Liver (tissue), 3 donors: ENCODE measurements around the gene PLA2G10.

Experiments
- FOXA1 ChIP-seq: IDR thresholded peaks from 2 replicates; pipeline ENCODE4 v1.6.1; 2016; ENCODE audit warnings: antibody characterized with exemption
- HNF4G ChIP-seq: IDR thresholded peaks from 2 replicates; pipeline ENCODE4 v1.6.1; 2016; ENCODE audit warnings: antibody characterized with exemption
- TAF1 ChIP-seq: conservative IDR thresholded peaks from 2 replicates; pipeline ENCODE4 v1.6.1; 2016; ENCODE audit warnings: antibody characterized with exemption, mild to moderate bottlenecking
- TF ChIP-seq, protein P1 (sequence below): fragments of 150-350 bp; IDR thresholded peaks from 2 replicates; pipeline ENCODE4 v1.5.1; 2017; ENCODE audit warnings: improper control_type of control experiment, low read depth, low read length; ENCODE audit not compliant: missing input control
- TF ChIP-seq, protein P2 (sequence below): IDR thresholded peaks from 2 replicates; pipeline ENCODE4 v1.6.1; 2016; ENCODE audit warnings: antibody characterized with exemption
- donor health status: healthy.
- donor health status: healthy.

DNA sequence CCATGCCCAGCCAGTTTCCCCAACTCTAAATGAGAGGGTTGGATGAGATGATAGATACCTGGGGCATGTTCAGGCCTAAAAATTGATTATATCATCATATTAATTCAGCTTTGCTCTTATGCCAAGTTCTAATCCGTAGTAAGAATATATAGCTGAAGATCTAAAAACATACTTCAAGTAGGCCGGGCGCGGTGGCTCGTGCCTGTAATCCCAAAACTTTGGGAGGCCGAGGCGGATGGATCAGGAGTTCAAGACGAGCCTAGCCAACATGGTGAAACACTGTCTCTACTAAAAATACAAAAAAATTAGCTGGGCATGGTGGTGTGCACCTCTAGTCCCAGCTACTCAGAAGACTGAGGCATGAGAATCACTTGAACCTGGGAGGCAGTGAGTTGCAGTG is 12.0 kb downstream of the PLA2G10 start:
- TF ChIP-seq TAF1 (no peak), FOXA1 (no peak), HNF4G (no peak)
- TF ChIP-seq, protein P1, sequence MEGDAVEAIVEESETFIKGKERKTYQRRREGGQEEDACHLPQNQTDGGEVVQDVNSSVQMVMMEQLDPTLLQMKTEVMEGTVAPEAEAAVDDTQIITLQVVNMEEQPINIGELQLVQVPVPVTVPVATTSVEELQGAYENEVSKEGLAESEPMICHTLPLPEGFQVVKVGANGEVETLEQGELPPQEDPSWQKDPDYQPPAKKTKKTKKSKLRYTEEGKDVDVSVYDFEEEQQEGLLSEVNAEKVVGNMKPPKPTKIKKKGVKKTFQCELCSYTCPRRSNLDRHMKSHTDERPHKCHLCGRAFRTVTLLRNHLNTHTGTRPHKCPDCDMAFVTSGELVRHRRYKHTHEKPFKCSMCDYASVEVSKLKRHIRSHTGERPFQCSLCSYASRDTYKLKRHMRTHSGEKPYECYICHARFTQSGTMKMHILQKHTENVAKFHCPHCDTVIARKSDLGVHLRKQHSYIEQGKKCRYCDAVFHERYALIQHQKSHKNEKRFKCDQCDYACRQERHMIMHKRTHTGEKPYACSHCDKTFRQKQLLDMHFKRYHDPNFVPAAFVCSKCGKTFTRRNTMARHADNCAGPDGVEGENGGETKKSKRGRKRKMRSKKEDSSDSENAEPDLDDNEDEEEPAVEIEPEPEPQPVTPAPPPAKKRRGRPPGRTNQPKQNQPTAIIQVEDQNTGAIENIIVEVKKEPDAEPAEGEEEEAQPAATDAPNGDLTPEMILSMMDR = no peak
- TF ChIP-seq, protein P2, sequence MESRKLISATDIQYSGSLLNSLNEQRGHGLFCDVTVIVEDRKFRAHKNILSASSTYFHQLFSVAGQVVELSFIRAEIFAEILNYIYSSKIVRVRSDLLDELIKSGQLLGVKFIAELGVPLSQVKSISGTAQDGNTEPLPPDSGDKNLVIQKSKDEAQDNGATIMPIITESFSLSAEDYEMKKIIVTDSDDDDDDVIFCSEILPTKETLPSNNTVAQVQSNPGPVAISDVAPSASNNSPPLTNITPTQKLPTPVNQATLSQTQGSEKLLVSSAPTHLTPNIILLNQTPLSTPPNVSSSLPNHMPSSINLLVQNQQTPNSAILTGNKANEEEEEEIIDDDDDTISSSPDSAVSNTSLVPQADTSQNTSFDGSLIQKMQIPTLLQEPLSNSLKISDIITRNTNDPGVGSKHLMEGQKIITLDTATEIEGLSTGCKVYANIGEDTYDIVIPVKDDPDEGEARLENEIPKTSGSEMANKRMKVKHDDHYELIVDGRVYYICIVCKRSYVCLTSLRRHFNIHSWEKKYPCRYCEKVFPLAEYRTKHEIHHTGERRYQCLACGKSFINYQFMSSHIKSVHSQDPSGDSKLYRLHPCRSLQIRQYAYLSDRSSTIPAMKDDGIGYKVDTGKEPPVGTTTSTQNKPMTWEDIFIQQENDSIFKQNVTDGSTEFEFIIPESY = no peak
